Measurements from ENCODE around the gene EFNA5. TPM values are rescaled to one million over a fixed set of nuclear protein-coding genes. Genes with fewer than 3 reads are reported as not detected.

Gene EFNA5
- total and polyA plus RNA-seq, 4 donors = 4.2 to 11.8 (median 8.3) TPM

GRCh38 chr5:107404595-107405374 is 266.0 kb downstream of the EFNA5 start:
- ATAC-seq (ENCODE audit: low FRiP score) = no peak
- H3K4me3 ChIP-seq (ENCODE audit: low read length in 2 of 2) = no peak overlapping the region
- H3K36me3 ChIP-seq (ENCODE audit: control insufficient read depth in 1 of 2, insufficient read depth in 2 of 2, low read length in 1 of 2) = no peaks in the 10 kb centered on the region
- H3K4me1 ChIP-seq (ENCODE audit: control insufficient read depth in 1 of 2, insufficient read depth in 2 of 2, low read length in 2 of 2) = no peaks in the 10 kb centered on the region
- no peak overlapping the region for H3K27ac ChIP-seq (ENCODE audit: low read depth in 1 of 2, low read length in 2 of 2)
- intact Hi-C loops (cut with DNase I) = no loop called here
- no peaks in the 10 kb centered on the region for H3K27me3 ChIP-seq (ENCODE audit: control insufficient read depth in 1 of 2, insufficient read depth in 2 of 2, low read length in 1 of 2)
- no peaks in the 10 kb centered on the region for H3K9me3 ChIP-seq (ENCODE audit: control insufficient read depth, low read length)
- WGBS, 2 donors = 62% methylated on average over 10 of the region's 10 CpGs
- no peak for DNase-seq

- 51 to 60% methylated on average over 3 of the region's 3 CpGs for WGBS, 2 donors
- no peak overlapping the region for H3K4me3 ChIP-seq (ENCODE audit: low read length in 2 of 2)
- H3K9me3 ChIP-seq (ENCODE audit: control insufficient read depth, low read length) = no peaks in the 10 kb centered on the region
- H3K4me1 ChIP-seq (ENCODE audit: control insufficient read depth in 1 of 2, insufficient read depth in 2 of 2, low read length in 2 of 2) = no peaks in the 10 kb centered on the region
- intact Hi-C loops (cut with DNase I) = no loop called here
- no peak overlapping the region for H3K27ac ChIP-seq (ENCODE audit: low read depth in 1 of 2, low read length in 2 of 2)
- H3K36me3 ChIP-seq (ENCODE audit: control insufficient read depth in 1 of 2, insufficient read depth in 2 of 2, low read length in 1 of 2) = no peaks in the 10 kb centered on the region
- no peak for ATAC-seq (ENCODE audit: low FRiP score)
- DNase-seq = no peak
- no peaks in the 10 kb centered on the region for H3K27me3 ChIP-seq (ENCODE audit: control insufficient read depth in 1 of 2, insufficient read depth in 2 of 2, low read length in 1 of 2)
Measured at GRCh38 chr5:107403228-107403953, 267.3 kb downstream of the EFNA5 start.

- H3K4me3 ChIP-seq (ENCODE audit: low read length in 2 of 2) = no peak overlapping the region
- no peak for DNase-seq
- 81 to 83% methylated on average over 12 of the region's 12 CpGs for WGBS, 2 donors
Measured at GRCh38 chr5:107402434-107403227, 268.1 kb downstream of the EFNA5 start.

GRCh38 chr5:107401470-107402122 is 269.1 kb downstream of the EFNA5 start:
- Histone ChIP-seq H3K27ac (ENCODE audit: low read depth in 1 of 2, low read length in 2 of 2) (no peak overlapping the region), H3K4me3 (ENCODE audit: low read length in 2 of 2) (no peak overlapping the region), H3K4me1 (ENCODE audit: control insufficient read depth in 1 of 2, insufficient read depth in 2 of 2, low read length in 2 of 2) (no peaks in the 10 kb centered on the region), H3K27me3 (ENCODE audit: control insufficient read depth in 1 of 2, insufficient read depth in 2 of 2, low read length in 1 of 2) (no peaks in the 10 kb centered on the region), H3K36me3 (ENCODE audit: control insufficient read depth in 1 of 2, insufficient read depth in 2 of 2, low read length in 1 of 2) (no peaks in the 10 kb centered on the region), H3K9me3 (ENCODE audit: control insufficient read depth, low read length) (no peaks in the 10 kb centered on the region)
- DNase-seq (no peak), ATAC-seq (ENCODE audit: low FRiP score) (no peak)
- intact Hi-C loops (cut with DNase I) = no loop called here
- WGBS, 2 donors = 71 to 85% methylated on average over 5 of the region's 5 CpGs

More at GRCh38 chr5:107402434-107403227, 268.1 kb downstream of the EFNA5 start:
- H3K36me3 ChIP-seq (ENCODE audit: control insufficient read depth in 1 of 2, insufficient read depth in 2 of 2, low read length in 1 of 2) = no peaks in the 10 kb centered on the region
- H3K27ac ChIP-seq (ENCODE audit: low read depth in 1 of 2, low read length in 2 of 2) = no peak overlapping the region
- ATAC-seq (ENCODE audit: low FRiP score) = no peak
- H3K9me3 ChIP-seq (ENCODE audit: control insufficient read depth, low read length) = no peaks in the 10 kb centered on the region
- H3K4me1 ChIP-seq (ENCODE audit: control insufficient read depth in 1 of 2, insufficient read depth in 2 of 2, low read length in 2 of 2) = no peaks in the 10 kb centered on the region
- intact Hi-C loops (cut with DNase I) = no loop called here
- H3K27me3 ChIP-seq (ENCODE audit: control insufficient read depth in 1 of 2, insufficient read depth in 2 of 2, low read length in 1 of 2) = no peaks in the 10 kb centered on the region

GRCh38 chr5:107400328-107400727 is 270.4 kb downstream of the EFNA5 start:
- H3K27me3 ChIP-seq (ENCODE audit: control insufficient read depth in 1 of 2, insufficient read depth in 2 of 2, low read length in 1 of 2) = no peaks in the 10 kb centered on the region
- H3K9me3 ChIP-seq (ENCODE audit: control insufficient read depth, low read length) = no peaks in the 10 kb centered on the region
- H3K27ac ChIP-seq (ENCODE audit: low read depth in 1 of 2, low read length in 2 of 2) = no peak overlapping the region
- H3K36me3 ChIP-seq (ENCODE audit: control insufficient read depth in 1 of 2, insufficient read depth in 2 of 2, low read length in 1 of 2) = no peaks in the 10 kb centered on the region
- H3K4me3 ChIP-seq (ENCODE audit: low read length in 2 of 2) = no peak overlapping the region
- H3K4me1 ChIP-seq (ENCODE audit: control insufficient read depth in 1 of 2, insufficient read depth in 2 of 2, low read length in 2 of 2) = no peaks in the 10 kb centered on the region
- WGBS, 2 donors = 94 to 99% methylated on average over 2 of the region's 2 CpGs
- intact Hi-C loops (cut with DNase I) = no loop called here
- no peak for DNase-seq
- no peak for ATAC-seq (ENCODE audit: low FRiP score)

GRCh38 chr5:107398703-107399102 is 272.0 kb downstream of the EFNA5 start:
- DNase-seq (no peak), ATAC-seq (ENCODE audit: low FRiP score) (no peak)
- Histone ChIP-seq H3K27ac (ENCODE audit: low read depth in 1 of 2, low read length in 2 of 2) (no peak overlapping the region), H3K27me3 (ENCODE audit: control insufficient read depth in 1 of 2, insufficient read depth in 2 of 2, low read length in 1 of 2) (no peaks in the 10 kb centered on the region), H3K9me3 (ENCODE audit: control insufficient read depth, low read length) (no peaks in the 10 kb centered on the region), H3K4me1 (ENCODE audit: control insufficient read depth in 1 of 2, insufficient read depth in 2 of 2, low read length in 2 of 2) (no peaks in the 10 kb centered on the region), H3K36me3 (ENCODE audit: control insufficient read depth in 1 of 2, insufficient read depth in 2 of 2, low read length in 1 of 2) (no peaks in the 10 kb centered on the region), H3K4me3 (ENCODE audit: low read length in 2 of 2) (no peak overlapping the region)
- intact Hi-C loops (cut with DNase I) = no loop called here
- 93 to 100% methylated on average over 3 of the region's 3 CpGs for WGBS, 2 donors

- ATAC-seq (ENCODE audit: low FRiP score) (no peak), DNase-seq (no peak)
- 97% methylated on average over 1 of the region's 1 CpG for WGBS, 2 donors
- Histone ChIP-seq H3K4me3 (ENCODE audit: low read length in 2 of 2) (no peak overlapping the region), H3K4me1 (ENCODE audit: control insufficient read depth in 1 of 2, insufficient read depth in 2 of 2, low read length in 2 of 2) (no peaks in the 10 kb centered on the region), H3K36me3 (ENCODE audit: control insufficient read depth in 1 of 2, insufficient read depth in 2 of 2, low read length in 1 of 2) (no peaks in the 10 kb centered on the region), H3K9me3 (ENCODE audit: control insufficient read depth, low read length) (no peaks in the 10 kb centered on the region), H3K27ac (ENCODE audit: low read depth in 1 of 2, low read length in 2 of 2) (no peak overlapping the region), H3K27me3 (ENCODE audit: control insufficient read depth in 1 of 2, insufficient read depth in 2 of 2, low read length in 1 of 2) (no peaks in the 10 kb centered on the region)
- intact Hi-C loops (cut with DNase I) = no loop called here
Measured at GRCh38 chr5:107396351-107396690, 274.4 kb downstream of the EFNA5 start.

GRCh38 chr5:107395632-107396350 is 274.9 kb downstream of the EFNA5 start:
- 91 to 93% methylated on average over 5 of the region's 5 CpGs for WGBS, 2 donors
- H3K9me3 ChIP-seq (ENCODE audit: control insufficient read depth, low read length) = no peaks in the 10 kb centered on the region
- DNase-seq (no peak), ATAC-seq (ENCODE audit: low FRiP score) (no peak)
- H3K27me3 ChIP-seq (ENCODE audit: control insufficient read depth in 1 of 2, insufficient read depth in 2 of 2, low read length in 1 of 2) = no peaks in the 10 kb centered on the region
- H3K4me3 ChIP-seq (ENCODE audit: low read length in 2 of 2) = no peak overlapping the region
- intact Hi-C loops (cut with DNase I) = no loop called here
- no peak overlapping the region for H3K27ac ChIP-seq (ENCODE audit: low read depth in 1 of 2, low read length in 2 of 2)
- H3K4me1 ChIP-seq (ENCODE audit: control insufficient read depth in 1 of 2, insufficient read depth in 2 of 2, low read length in 2 of 2) = no peaks in the 10 kb centered on the region
- H3K36me3 ChIP-seq (ENCODE audit: control insufficient read depth in 1 of 2, insufficient read depth in 2 of 2, low read length in 1 of 2) = no peaks in the 10 kb centered on the region

All from aorta (tissue), 5 donors.